ENCODE results near the gene MED22. TPM values are rescaled to one million over a fixed set of nuclear protein-coding genes. Genes with fewer than 3 reads are reported as not detected.
"Not testable (repeated sequence)": the region's sequence is repeated elsewhere in the genome, so short reads cannot be mapped to it uniquely, and the experiment has no call there.

MED22 gene
- polyA plus RNA-seq, 3 donors, result 6.8 to 27.7 (median 9.6) TPM

GRCh38 chr9:133339641-133340040, 8.3 kb downstream of the MED22 start:
- Histone ChIP-seq H3K9ac (ENCODE audit: insufficient read depth, low read length, poor library complexity, severe bottlenecking) (peak overlapping the region; percentile 54), H2AFZ (ENCODE audit: insufficient read depth, low read depth, low read length, poor library complexity, severe bottlenecking) (no peak overlapping the region), H4K20me1 (ENCODE audit: insufficient read depth, low read length) (peaks cover 16% of the 10 kb centered on the region), H3K27me3 (ENCODE audit: control insufficient read depth in 2 of 2, insufficient read depth in 2 of 2, low read length in 2 of 2) (no peaks in the 10 kb centered on the region), H3K9me3 (replicated peaks in 1 of 2; ENCODE audit: control insufficient read depth in 1 of 2, insufficient read depth in 1 of 2, low read length in 2 of 2) (no peaks in the 10 kb centered on the region), H3K4me1 (ENCODE audit: control insufficient read depth in 1 of 2, insufficient read depth in 2 of 2, low read length in 2 of 2) (peaks cover 60 to 72% of the 10 kb centered on the region in 2 donors), H3K4me3 (replicated peaks in 1 of 3; ENCODE audit: low read depth in 2 of 3, low read length in 3 of 3) (peak overlapping the region in 1 of 3 experiments; percentile 74), H3K79me2 (ENCODE audit: insufficient read depth, low read length) (peaks cover 25% of the 10 kb centered on the region), H3K27ac (ENCODE audit: low read depth in 1 of 2, low read length in 2 of 2) (peak overlapping the region; percentile 74 to 83), H3K4me2 (replicated peaks; ENCODE audit: extremely low read depth, low read length, poor library complexity, severe bottlenecking) (peak overlapping the region; percentile 83), H3K36me3 (replicated peaks in 1 of 2; ENCODE audit: control insufficient read depth in 1 of 2, insufficient read depth in 2 of 2, low read length in 2 of 2) (peaks cover 20 to 25% of the 10 kb centered on the region in 2 donors)
- Mint-ChIP-seq H3K27me3 (ENCODE audit: low read depth in 3 of 3) (no peaks in the 10 kb centered on the region), H3K4me3 (peak overlapping the region; percentile 31 to 88), H3K4me1 (peaks cover 62% of the 10 kb centered on the region), H3K36me3 (peaks cover 37 to 69% of the 10 kb centered on the region in 2 donors), H3K9me3 (no peaks in the 10 kb centered on the region), H3K27ac (peak overlapping the region; percentile 87 to 93 (median 92))
- DNase-seq, result no peak
- 70% methylated on average over 4 of the region's 5 CpGs for WGBS (ENCODE audit: insufficient coverage)
- intact Hi-C loops (cut with micrococcal nuclease), result loop anchor here (5.0 to 10.0 kb wide), 5 partner anchors 78 to 688 kb away; partner anchors contain the start of genes BRD3OS (in 1 of the 2), GTF3C5 (in 1 of the 2), REXO4 (in 1 of the 2) and TSC1 (in 1 of the 2)
- TF ChIP-seq CTCF (IDR thresholded peaks at IDR 0.05), result no peak

GRCh38 chr9:133335924-133336811, 11.8 kb downstream of the MED22 start, which contains the start of gene SURF6:
Gene SURF6, minus strand, starts transcription at chr9:133336188. Its CDS starts 56 bp downstream, at chr9:133336132.
- TF ChIP-seq CTCF (IDR thresholded peaks at IDR 0.05), result no peak
- 4% methylated on average over 59 of the region's 70 CpGs for WGBS (ENCODE audit: insufficient coverage)
- Histone ChIP-seq H3K4me3 (replicated peaks in 1 of 3; ENCODE audit: low read depth in 2 of 3, low read length in 3 of 3) (peak within 1 kb of the TSS; percentile 64 to 92 (median 89)), H3K9ac (ENCODE audit: insufficient read depth, low read length, poor library complexity, severe bottlenecking) (peak within 1 kb of the TSS; percentile 73), H3K4me2 (replicated peaks; ENCODE audit: extremely low read depth, low read length, poor library complexity, severe bottlenecking) (peak within 1 kb of the TSS; percentile 93), H3K9me3 (replicated peaks in 1 of 2; ENCODE audit: control insufficient read depth in 1 of 2, insufficient read depth in 1 of 2, low read length in 2 of 2) (no peaks in the 10 kb centered on the region), H3K4me1 (ENCODE audit: control insufficient read depth in 1 of 2, insufficient read depth in 2 of 2, low read length in 2 of 2) (peaks cover 46 to 64% of the 10 kb centered on the region in 2 donors), H3K36me3 (replicated peaks in 1 of 2; ENCODE audit: control insufficient read depth in 1 of 2, insufficient read depth in 2 of 2, low read length in 2 of 2) (peaks cover 32 to 36% of the 10 kb centered on the region in 2 donors), H3K79me2 (ENCODE audit: insufficient read depth, low read length) (peaks cover 29% of the 10 kb centered on the region), H4K20me1 (ENCODE audit: insufficient read depth, low read length) (peaks cover 35% of the 10 kb centered on the region), H2AFZ (ENCODE audit: insufficient read depth, low read depth, low read length, poor library complexity, severe bottlenecking) (peak within 1 kb of the TSS; percentile 89), H3K27me3 (ENCODE audit: control insufficient read depth in 2 of 2, insufficient read depth in 2 of 2, low read length in 2 of 2) (no peaks in the 10 kb centered on the region), H3K27ac (ENCODE audit: low read depth in 1 of 2, low read length in 2 of 2) (peak within 1 kb of the TSS; percentile 64 to 90)
- H3K9me3 Mint-ChIP-seq, result no peaks in the 10 kb centered on the region
- intact Hi-C loops (cut with micrococcal nuclease), result loop anchor here (2.0 to 10.0 kb wide), 5 partner anchors 41 to 691 kb away; partner anchors contain the start of genes BRD3OS (in 1 of the 2), REXO4 (in 1 of the 2), STKLD1 (in 1 of the 2) and SURF4 (in 1 of the 2)
- peak within 1 kb of the TSS; percentile 87 to 95 (median 94) for H3K27ac Mint-ChIP-seq
- DNase-seq, result peak; percentile 80 to 87 (median 85)
- H3K27me3 Mint-ChIP-seq (ENCODE audit: low read depth in 3 of 3), result no peaks in the 10 kb centered on the region
- peaks cover 59% of the 10 kb centered on the region for H3K4me1 Mint-ChIP-seq
- H3K4me3 Mint-ChIP-seq, result peak within 1 kb of the TSS; percentile 95 to 98
- peaks cover 52 to 76% of the 10 kb centered on the region in 2 donors for H3K36me3 Mint-ChIP-seq

DNA sequence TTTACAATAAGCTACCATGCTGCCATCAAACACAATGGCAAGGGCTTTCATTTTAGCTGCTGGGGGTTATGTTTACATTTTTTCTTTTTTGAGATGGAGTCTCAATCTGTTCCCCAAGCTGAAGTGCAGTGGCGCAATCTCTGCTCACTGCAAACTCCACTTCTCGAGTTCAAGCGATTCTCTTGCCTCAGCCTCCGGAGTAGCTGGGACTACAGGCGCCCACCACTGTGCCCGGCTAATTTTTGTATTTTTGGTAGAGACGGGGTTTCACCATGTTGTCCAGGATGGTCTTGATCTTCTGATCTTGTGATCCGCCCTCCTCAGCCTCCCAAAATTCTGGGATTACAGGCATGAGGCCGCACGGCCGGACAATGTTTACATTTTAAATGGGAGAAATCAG, 13.0 kb downstream of the MED22 start:
- Histone ChIP-seq H3K4me2 (replicated peaks; ENCODE audit: extremely low read depth, low read length, poor library complexity, severe bottlenecking) (peak overlapping the region; percentile 93), H3K9ac (ENCODE audit: insufficient read depth, low read length, poor library complexity, severe bottlenecking) (peak overlapping the region; percentile 73), H4K20me1 (ENCODE audit: insufficient read depth, low read length) (peaks cover 37% of the 10 kb centered on the region), H3K79me2 (ENCODE audit: insufficient read depth, low read length) (peaks cover 25% of the 10 kb centered on the region), H3K4me3 (replicated peaks in 1 of 3; ENCODE audit: low read depth in 2 of 3, low read length in 3 of 3) (peak overlapping the region in 1 of 3 experiments; percentile 92), H3K36me3 (replicated peaks in 1 of 2; ENCODE audit: control insufficient read depth in 1 of 2, insufficient read depth in 2 of 2, low read length in 2 of 2) (peaks cover 37 to 49% of the 10 kb centered on the region in 2 donors), H3K4me1 (ENCODE audit: control insufficient read depth in 1 of 2, insufficient read depth in 2 of 2, low read length in 2 of 2) (peaks cover 33 to 51% of the 10 kb centered on the region in 2 donors)
- not testable (repeated sequence) for H3K27me3 Mint-ChIP-seq (ENCODE audit: low read depth in 3 of 3); H3K27me3 ChIP-seq (ENCODE audit: control insufficient read depth in 2 of 2, insufficient read depth in 2 of 2, low read length in 2 of 2); H2AFZ ChIP-seq (ENCODE audit: insufficient read depth, low read depth, low read length, poor library complexity, severe bottlenecking); H3K9me3 Mint-ChIP-seq; H3K9me3 ChIP-seq (replicated peaks in 1 of 2; ENCODE audit: control insufficient read depth in 1 of 2, insufficient read depth in 1 of 2, low read length in 2 of 2); DNase-seq; H3K27ac ChIP-seq (ENCODE audit: low read depth in 1 of 2, low read length in 2 of 2)
- H3K36me3 Mint-ChIP-seq, result peaks cover 56 to 79% of the 10 kb centered on the region in 2 donors
- H3K4me1 Mint-ChIP-seq, result peaks cover 46% of the 10 kb centered on the region
- peak overlapping the region; percentile 95 to 98 for H3K4me3 Mint-ChIP-seq
- intact Hi-C loops (cut with micrococcal nuclease), result loop anchor here (5.0 to 10.0 kb wide), 4 partner anchors 82 to 692 kb away; partner anchors contain the start of genes BRD3OS (in 1 of the 2), REXO4 (in 1 of the 2) and TSC1 (in 1 of the 2)
- H3K27ac Mint-ChIP-seq, result peak overlapping the region in 3 of 7 donors; percentile 33 to 95 (median 57)
- no CpG with 5 or more reads among the region's 11 CpGs for WGBS (ENCODE audit: insufficient coverage)
